RKO (cell line): ENCODE data around the gene WDR82.

Experiments
- DNase-seq: peaks from one replicate; pipeline ENCODE4 v3.0.0-alpha.2; 2016; ENCODE audit warnings: low spot score

The WDR82 gene

GRCh38 chr3:52223449-52224408 lies 54.7 kb downstream of the WDR82 start:
- no peak for DNase-seq

- no peak for DNase-seq
These were observed 55.9 kb downstream of the WDR82 start for GRCh38 chr3:52222319-52223221.

GRCh38 chr3:52221563-52222318 lies 56.7 kb downstream of the WDR82 start:
- no peak for DNase-seq

GRCh38 chr3:52221141-52221562 lies 57.3 kb downstream of the WDR82 start:
- no peak for DNase-seq

GRCh38 chr3:52220380-52221026 lies 57.9 kb downstream of the WDR82 start:
- DNase-seq: peak; percentile 74

GRCh38 chr3:52218937-52219650 lies 59.4 kb downstream of the WDR82 start:
- DNase-seq: no peak

- DNase-seq: no peak
These were observed 60.0 kb downstream of the WDR82 start for GRCh38 chr3:52218454-52218853.

GRCh38 chr3:52218026-52218425 lies 60.4 kb downstream of the WDR82 start:
- DNase-seq: no peak

- no peak for DNase-seq
These were observed 61.0 kb downstream of the WDR82 start for GRCh38 chr3:52217409-52217805.

GRCh38 chr3:52216585-52217408 lies 61.7 kb downstream of the WDR82 start:
- no peak for DNase-seq

- no peak for DNase-seq
These were observed 63.1 kb downstream of the WDR82 start for GRCh38 chr3:52215351-52215750.

GRCh38 chr3:52213901-52214300 lies 64.5 kb downstream of the WDR82 start:
- no peak for DNase-seq

- DNase-seq: no peak
These were observed 65.4 kb downstream of the WDR82 start for GRCh38 chr3:52213005-52213404.

- DNase-seq: no peak
These were observed 67.1 kb downstream of the WDR82 start for GRCh38 chr3:52211268-52211891.

GRCh38 chr3:52210550-52211046 lies 67.9 kb downstream of the WDR82 start:
- DNase-seq: no peak

- no peak for DNase-seq
These were observed 68.4 kb downstream of the WDR82 start for GRCh38 chr3:52210037-52210436.

- no peak for DNase-seq
These were observed 69.9 kb downstream of the WDR82 start for GRCh38 chr3:52208556-52208955.

GRCh38 chr3:52205727-52206372 lies 72.6 kb downstream of the WDR82 start:
- no peak for DNase-seq
